ENCODE results near the gene PCDHGA9. TPM values are rescaled to one million over a fixed set of nuclear protein-coding genes. Genes with fewer than 3 reads are reported as not detected.
A peak's percentile ranks its signal among the peaks of the same experiment; 100 is the strongest.
"Not testable (repeated sequence)": the region's sequence is repeated elsewhere in the genome, so short reads cannot be mapped to it uniquely, and the experiment has no call there.

PCDHGA9 gene
- total RNA-seq, 6 donors from 2014 or later, result 2.4 to 8.4 (median 4.5) TPM

- ATAC-seq (ENCODE audit: low FRiP score in 2 of 2) (no peak), DNase-seq (no peak)
- peaks cover 30 to 88% (median 78%) of the 10 kb centered on the region in 4 donors for H3K9me3 ChIP-seq
- H3K4me3 ChIP-seq, result no peak overlapping the region
- TF ChIP-seq, protein P1, sequence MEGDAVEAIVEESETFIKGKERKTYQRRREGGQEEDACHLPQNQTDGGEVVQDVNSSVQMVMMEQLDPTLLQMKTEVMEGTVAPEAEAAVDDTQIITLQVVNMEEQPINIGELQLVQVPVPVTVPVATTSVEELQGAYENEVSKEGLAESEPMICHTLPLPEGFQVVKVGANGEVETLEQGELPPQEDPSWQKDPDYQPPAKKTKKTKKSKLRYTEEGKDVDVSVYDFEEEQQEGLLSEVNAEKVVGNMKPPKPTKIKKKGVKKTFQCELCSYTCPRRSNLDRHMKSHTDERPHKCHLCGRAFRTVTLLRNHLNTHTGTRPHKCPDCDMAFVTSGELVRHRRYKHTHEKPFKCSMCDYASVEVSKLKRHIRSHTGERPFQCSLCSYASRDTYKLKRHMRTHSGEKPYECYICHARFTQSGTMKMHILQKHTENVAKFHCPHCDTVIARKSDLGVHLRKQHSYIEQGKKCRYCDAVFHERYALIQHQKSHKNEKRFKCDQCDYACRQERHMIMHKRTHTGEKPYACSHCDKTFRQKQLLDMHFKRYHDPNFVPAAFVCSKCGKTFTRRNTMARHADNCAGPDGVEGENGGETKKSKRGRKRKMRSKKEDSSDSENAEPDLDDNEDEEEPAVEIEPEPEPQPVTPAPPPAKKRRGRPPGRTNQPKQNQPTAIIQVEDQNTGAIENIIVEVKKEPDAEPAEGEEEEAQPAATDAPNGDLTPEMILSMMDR (IDR thresholded peaks at IDR 0.05), result no peak
- TF ChIP-seq POLR2A (IDR thresholded peaks at IDR 0.05) (no peak), POLR2AphosphoS5 (IDR thresholded peaks at IDR 0.05) (no peak), EP300 (IDR thresholded peaks at IDR 0.05) (no peak)
- H3K27ac ChIP-seq, result no peak overlapping the region
- H3K4me1 ChIP-seq, result no peaks in the 10 kb centered on the region
- no peaks in the 10 kb centered on the region for H3K36me3 ChIP-seq
- WGBS, 2 donors, result 35 to 44% methylated on average over 16 to 19 of the region's 21 CpGs
- H3K27me3 ChIP-seq, result no peaks in the 10 kb centered on the region
These were observed 9.3 kb upstream of the PCDHGA9 start for GRCh38 chr5:141393267-141393666.

DNA sequence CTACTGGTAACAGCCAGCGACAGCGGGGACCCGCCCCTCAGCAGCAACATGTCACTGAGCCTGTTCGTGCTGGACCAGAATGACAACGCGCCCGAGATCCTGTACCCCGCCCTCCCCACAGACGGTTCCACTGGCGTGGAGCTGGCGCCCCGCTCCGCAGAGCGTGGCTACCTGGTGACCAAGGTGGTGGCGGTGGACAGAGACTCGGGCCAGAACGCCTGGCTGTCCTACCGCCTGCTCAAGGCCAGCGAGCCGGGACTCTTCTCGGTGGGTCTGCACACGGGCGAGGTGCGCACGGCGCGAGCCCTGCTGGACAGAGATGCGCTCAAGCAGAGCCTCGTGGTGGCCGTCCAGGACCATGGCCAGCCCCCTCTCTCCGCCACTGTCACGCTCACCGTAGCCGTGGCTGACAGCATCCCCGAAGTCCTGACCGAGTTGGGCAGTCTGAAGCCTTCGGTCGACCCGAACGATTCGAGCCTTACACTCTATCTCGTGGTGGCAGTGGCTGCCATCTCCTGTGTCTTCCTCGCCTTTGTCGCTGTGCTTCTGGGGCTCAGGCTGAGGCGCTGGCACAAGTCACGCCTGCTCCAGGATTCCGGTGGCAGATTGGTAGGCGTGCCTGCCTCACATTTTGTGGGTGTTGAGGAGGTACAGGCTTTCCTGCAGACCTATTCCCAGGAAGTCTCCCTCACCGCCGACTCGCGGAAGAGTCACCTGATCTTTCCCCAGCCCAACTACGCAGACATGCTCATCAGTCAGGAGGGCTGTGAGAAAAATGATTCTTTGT lies 8.0 kb upstream of the PCDHGA9 start:
- H3K36me3 ChIP-seq; ATAC-seq (ENCODE audit: low FRiP score in 2 of 2); H3K27ac ChIP-seq; H3K4me3 ChIP-seq; H3K4me1 ChIP-seq; H3K27me3 ChIP-seq: not testable (repeated sequence)
- H3K9me3 ChIP-seq, result peaks cover 28 to 87% (median 78%) of the 10 kb centered on the region in 4 donors
- WGBS, 2 donors, result 35 to 36% methylated on average over 17 to 32 of the region's 53 CpGs
- peak in 1 of 2 donors; percentile 68 for DNase-seq

- TF ChIP-seq, protein P1 (IDR thresholded peaks at IDR 0.05), result peak in 5 of 6 experiments; percentile 19 to 57 (median 48)
- peak within 1 kb of the TSS in 3 of 4 donors; percentile 33 to 43 (median 34) for H3K4me3 ChIP-seq
- peak in 1 of 2 donors; percentile 47 for DNase-seq
- H3K4me1 ChIP-seq, H3K27ac ChIP-seq, H3K36me3 ChIP-seq, H3K27me3 ChIP-seq: not testable (repeated sequence)
- peak; percentile 80 to 87 for ATAC-seq (ENCODE audit: low FRiP score in 2 of 2)
- H3K9me3 ChIP-seq, result peaks cover 41 to 83% (median 76%) of the 10 kb centered on the region in 4 donors
- 6 to 13% methylated on average over 23 to 25 of the region's 43 CpGs for WGBS, 2 donors
These were observed 4.6 kb upstream of the PCDHGA9 start, which contains the start of gene PCDHGB5 for GRCh38 chr5:141397756-141398551. TSS of gene PCDHGB5 (plus strand) at chr5:141397947. CDS start at chr5:141398128, 181 bp downstream.

DNA sequence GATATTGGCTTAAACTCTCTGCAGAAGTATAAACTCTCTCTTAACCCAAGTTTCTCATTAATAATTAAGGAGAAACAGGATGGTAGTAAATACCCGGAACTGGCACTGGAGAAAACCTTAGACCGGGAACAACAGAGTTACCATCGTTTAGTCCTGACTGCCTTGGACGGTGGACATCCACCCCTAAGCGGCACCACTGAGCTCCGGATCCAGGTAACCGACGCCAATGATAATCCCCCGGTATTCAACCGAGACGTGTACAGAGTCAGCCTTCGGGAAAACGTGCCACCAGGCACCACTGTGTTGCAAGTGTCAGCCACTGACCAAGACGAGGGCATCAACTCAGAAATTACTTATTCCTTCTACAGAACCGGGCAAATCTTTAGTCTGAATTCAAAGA lies 4.0 kb upstream of the PCDHGA9 start:
- ATAC-seq (ENCODE audit: low FRiP score in 2 of 2) (no peak), DNase-seq (no peak)
- no peaks in the 10 kb centered on the region for H3K4me1 ChIP-seq
- H3K36me3 ChIP-seq, result no peaks in the 10 kb centered on the region
- TF ChIP-seq, protein P1 (IDR thresholded peaks at IDR 0.05), result no peak
- no peak for TF ChIP-seq POLR2A (IDR thresholded peaks at IDR 0.05)
- TF ChIP-seq EP300 (IDR thresholded peaks at IDR 0.05), result no peak
- no peak for TF ChIP-seq POLR2AphosphoS5 (IDR thresholded peaks at IDR 0.05)
- peaks cover 42 to 83% (median 76%) of the 10 kb centered on the region in 4 donors for H3K9me3 ChIP-seq
- 33 to 37% methylated on average over 8 to 15 of the region's 15 CpGs for WGBS, 2 donors
- no peaks in the 10 kb centered on the region for H3K27me3 ChIP-seq
- no peak overlapping the region for H3K4me3 ChIP-seq
- H3K27ac ChIP-seq, result no peak overlapping the region

DNA sequence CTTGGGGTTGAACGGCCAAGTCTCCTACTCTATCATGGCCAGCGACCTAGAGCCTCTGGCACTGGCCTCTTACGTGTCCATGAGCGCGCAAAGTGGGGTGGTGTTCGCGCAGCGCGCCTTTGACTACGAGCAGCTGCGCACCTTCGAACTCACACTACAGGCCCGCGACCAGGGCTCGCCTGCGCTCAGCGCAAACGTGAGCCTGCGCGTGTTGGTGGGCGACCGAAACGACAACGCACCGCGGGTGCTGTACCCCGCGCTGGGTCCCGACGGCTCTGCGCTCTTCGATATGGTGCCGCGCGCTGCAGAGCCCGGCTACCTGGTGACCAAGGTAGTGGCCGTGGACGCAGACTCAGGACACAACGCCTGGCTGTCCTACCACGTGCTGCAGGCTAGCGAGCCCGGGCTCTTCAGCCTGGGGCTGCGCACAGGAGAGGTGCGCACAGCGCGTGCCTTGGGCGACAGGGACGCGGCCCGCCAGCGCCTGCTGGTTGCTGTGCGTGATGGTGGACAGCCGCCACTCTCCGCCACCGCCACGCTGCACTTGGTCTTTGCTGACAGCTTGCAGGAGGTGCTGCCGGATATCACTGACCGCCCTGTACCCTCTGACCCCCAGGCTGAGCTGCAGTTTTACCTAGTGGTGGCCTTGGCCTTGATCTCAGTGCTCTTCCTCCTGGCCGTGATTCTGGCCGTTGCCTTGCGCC lies 2.9 kb upstream of the PCDHGA9 start:
- ATAC-seq (ENCODE audit: low FRiP score in 2 of 2) (no peak), DNase-seq (no peak)
- Histone ChIP-seq H3K36me3 (no peaks in the 10 kb centered on the region), H3K9me3 (peaks cover 41 to 84% (median 77%) of the 10 kb centered on the region in 4 donors), H3K27me3 (no peaks in the 10 kb centered on the region), H3K4me3 (no peak overlapping the region), H3K27ac (no peak overlapping the region), H3K4me1 (no peaks in the 10 kb centered on the region)
- TF ChIP-seq POLR2A (IDR thresholded peaks at IDR 0.05), result no peak
- TF ChIP-seq EP300 (IDR thresholded peaks at IDR 0.05), result no peak
- no peak for TF ChIP-seq POLR2AphosphoS5 (IDR thresholded peaks at IDR 0.05)
- TF ChIP-seq, protein P1 (IDR thresholded peaks at IDR 0.05), result no peak
- 30 to 41% methylated on average over 4 to 49 of the region's 61 CpGs for WGBS, 2 donors

Data from upper lobe of left lung (tissue), 6 donors.